GM18873 (cell line): ENCODE results near the gene HTR7.
"Not testable (repeated sequence)": the region's sequence is repeated elsewhere in the genome, so short reads cannot be mapped to it uniquely, and the experiment has no call there.

Experiments used
- ATAC-seq: cut with Tn5 transposase; IDR thresholded peaks from one replicate; pipeline ENCODE4 v1.9.1; 2021; ENCODE audit warnings: mild to moderate bottlenecking, moderate library complexity, moderate number of reproducible peaks; ENCODE audit not compliant: unreplicated experiment, low FRiP score

HTR7 gene

DNA sequence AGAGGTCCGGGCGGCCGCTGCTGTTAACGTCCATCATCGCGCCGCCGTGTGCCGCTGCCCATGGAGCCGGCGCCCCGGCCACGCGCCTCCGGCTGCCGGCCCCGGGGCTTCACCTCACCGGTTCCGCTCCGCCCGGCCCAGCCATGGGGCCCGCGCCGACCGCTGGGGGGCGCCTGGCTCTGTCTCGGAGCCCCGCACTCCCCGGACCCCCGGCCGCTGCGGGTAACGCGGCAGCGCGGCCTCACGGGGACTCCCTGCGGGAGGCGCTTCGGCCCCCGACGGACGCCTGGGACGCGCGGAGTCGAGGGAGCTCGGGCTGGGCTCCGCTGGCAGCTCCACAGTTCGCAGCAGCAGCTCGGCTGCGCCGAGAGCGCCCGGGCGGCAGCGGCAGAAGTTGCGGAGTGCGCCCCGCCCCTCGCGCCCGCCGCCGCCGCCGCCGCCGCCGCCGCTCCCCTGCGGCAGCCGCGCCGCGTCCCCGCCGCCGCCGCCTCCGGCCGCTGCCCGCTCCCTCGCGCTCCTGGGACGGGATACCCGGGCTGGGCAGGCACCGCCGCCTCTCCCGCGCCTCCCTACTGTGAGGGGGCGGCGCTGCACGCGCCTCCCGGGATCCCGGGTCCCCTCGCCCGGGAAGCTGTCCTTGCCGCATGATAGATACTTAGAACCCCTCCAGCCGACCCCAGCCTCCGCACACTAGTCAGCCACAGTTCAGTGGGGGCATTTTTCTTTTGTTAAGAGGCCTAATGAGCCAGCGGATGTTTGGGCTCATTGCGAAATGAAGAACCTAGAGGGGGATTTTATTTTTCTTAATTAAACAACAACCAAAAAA is at the start of gene HTR7:
TSS of gene HTR7 (minus strand) at position 405 of the 826 bp plus-strand sequence. CDS start at position 37, 368 bp downstream.
- ATAC-seq, result peak; percentile 57

DNA sequence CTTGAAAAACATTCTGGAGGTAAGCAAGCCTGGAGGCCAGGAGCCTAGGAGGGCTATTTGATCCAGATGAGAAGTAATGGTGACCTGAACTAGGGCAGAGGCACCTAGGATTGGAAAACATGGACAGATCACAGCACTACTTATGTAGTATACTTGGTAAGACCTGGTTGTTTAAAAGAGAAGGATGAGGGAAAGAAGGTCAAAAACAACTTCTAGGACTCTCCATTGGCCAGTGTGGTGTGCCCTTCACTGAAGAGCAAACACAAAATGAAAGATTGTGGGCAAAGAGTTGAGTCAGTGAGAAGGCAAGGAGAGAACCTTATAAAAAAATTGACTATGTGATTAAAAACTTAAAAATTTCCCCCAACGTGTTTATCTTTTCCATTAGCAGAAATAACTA is 48.8 kb upstream of the HTR7 start:
- ATAC-seq, result no peak

DNA sequence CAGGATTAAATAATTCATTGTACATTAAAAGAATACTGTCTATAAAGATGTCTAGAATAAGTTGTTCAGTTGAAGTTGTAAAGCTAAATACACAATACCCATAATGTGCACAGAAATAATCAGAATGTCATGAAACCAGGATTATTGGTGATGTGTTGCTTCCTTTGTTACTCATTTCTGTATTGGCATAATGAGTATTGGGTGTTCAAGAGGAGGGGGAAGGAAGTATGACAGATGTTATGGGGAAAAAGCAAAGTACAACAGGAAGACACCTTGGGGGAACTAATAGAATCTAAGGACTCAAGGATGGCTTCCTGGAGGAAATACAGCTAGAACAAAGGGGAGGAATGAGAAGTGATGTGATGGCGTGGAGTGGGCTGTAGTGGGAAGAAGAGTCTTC is 48.1 kb upstream of the HTR7 start:
- peak; percentile 59 for ATAC-seq

DNA sequence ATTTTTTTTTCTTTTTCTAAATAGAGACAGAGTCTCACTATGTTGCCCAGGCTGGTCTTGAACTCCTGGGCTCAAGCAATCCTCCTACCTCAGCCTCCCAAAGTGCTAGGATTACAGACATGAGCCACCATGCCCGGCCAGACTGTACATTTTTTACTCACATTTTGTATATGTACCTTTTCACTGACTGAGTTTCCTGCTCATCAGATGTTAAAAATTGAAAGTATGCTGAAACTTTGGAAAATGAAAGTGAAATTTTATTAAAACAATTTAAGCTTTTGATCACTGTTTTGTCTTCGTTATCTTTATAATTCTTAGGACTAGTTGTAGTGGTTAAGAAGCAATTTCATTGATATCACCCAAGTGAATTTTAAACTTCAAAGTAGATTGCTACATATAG is 39.1 kb upstream of the HTR7 start:
- ATAC-seq, result not testable (repeated sequence)

DNA sequence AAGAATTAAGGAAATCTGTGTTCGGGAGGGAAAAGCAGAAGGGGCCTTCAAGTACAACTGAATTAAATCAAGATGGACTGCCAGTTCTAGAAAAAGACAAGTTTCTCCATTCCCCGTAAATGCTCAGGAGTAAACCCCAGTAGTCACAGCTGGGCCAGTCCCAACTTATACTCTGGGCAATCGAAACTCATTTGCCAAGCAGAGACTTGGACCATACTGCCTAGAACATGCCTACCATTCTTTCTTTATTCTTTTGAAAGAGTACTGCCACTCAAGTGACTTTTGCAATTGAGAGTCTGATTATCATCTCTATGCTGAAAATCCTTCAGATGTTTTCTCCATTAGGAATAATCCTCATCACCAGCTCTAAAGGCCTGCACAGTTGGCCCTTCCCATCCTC is 35.4 kb upstream of the HTR7 start:
- ATAC-seq, result no peak

DNA sequence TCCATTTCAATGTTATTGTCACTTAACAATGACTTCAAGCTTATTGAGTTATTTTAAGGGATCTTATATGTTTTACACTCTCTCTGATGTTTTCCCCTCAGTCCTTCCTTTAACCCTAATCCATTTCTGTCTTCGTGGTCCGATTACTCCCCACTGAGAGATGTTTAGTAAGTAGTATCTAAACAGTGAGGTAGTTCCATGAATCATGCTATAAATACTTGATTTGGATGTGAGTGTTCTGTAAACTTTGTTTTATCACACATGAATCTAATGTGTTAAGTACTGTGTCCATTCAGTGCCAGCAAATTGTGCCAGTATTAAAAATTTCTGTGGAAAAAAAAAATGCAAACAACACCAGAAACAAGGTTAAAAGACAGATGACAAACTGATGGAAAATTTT is 32.5 kb upstream of the HTR7 start:
- no peak for ATAC-seq

DNA sequence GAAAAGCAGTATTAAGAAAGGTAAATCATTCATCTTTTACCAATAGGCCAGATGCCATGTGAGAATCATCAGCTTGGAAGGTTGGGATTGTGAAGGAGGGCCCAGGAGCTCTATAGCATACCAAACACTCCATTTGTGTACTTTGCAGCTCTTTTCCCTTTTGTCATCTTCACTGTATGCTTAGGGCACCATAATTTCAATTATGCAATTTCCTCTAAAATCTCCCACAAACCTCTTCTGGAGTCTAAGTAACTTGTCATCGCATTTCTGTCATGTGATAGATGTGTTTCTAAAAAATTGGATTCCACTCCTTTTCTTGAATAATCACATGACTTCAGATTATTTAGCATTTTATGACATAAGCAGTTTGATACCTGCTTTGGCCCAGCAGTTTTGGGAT is 31.8 kb upstream of the HTR7 start:
- no peak for ATAC-seq

DNA sequence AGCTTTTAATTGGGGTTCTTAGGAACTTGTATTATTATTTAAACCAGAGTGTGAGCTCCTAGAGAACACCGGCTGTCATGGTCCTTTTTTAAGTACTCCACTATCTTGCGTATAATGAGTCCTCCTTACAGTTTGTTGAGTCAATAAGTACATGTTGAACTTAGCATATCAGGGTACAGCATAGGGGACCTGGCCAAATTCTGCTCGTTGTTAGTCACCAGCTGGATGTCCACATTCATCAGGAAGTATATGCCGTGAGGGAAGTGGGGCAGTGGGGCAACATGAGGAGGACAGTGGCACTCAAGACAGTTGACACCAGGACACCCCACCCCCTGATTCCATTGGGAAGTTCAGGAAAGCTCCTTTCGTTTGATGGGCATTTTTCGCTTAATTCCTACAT is 30.5 kb upstream of the HTR7 start:
- ATAC-seq, result no peak

DNA sequence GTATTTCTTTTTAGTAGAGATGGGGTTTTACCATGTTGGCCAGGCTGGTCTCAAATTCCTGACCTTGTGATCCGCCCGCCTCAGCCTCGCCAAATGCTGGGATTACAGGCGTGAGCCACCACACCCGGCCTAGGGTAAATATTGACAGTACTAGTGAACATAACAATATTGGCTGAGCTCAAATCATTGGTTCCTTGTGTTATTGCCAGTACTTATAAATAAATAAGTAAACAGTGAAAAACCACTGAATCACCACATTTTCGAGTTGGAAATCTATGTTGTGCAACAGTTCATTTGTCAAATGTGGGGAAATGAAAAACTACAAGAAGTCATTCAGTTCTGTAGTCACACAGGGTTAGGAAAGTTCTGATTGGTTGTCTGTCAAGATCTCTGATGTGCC is 29.7 kb upstream of the HTR7 start:
- no peak for ATAC-seq

DNA sequence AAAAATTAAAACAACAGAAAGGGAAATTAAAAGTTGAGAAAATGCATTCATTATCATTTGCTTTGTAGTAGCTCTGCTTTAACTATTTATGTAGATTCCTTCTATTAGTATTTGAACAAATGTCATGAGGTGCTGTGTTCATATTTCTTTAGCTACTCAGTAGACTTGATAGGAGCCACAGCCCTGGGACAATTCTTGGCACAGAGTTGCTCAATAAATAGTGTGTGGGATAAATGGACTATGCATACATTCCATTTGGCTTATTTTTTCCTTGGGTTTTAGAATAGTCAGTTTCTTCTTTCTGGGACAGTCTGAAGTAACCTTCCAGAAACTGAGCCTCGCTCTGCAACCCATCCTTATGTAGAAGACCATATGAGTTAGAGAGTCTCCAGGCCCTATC is 27.3 kb upstream of the HTR7 start:
- no peak for ATAC-seq

DNA sequence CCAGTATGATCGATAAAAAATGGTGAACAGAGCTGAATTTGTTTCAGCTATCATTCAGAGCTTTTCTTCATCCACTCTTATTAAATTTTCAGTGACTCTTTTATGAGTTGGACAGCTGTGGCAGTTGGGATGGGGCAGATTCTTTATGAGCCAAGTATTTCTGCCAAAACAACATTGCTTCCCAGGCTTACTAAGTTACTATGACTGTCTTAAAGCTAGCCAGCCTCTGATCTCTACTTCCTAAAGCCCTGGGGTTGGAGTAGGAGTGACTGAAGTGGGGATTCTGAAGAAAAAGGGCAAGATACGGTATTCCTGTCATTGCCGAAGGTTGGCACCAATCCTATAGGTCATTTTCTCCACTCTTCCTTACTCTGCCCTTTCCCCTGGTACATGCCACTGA is 26.6 kb upstream of the HTR7 start:
- ATAC-seq, result no peak

DNA sequence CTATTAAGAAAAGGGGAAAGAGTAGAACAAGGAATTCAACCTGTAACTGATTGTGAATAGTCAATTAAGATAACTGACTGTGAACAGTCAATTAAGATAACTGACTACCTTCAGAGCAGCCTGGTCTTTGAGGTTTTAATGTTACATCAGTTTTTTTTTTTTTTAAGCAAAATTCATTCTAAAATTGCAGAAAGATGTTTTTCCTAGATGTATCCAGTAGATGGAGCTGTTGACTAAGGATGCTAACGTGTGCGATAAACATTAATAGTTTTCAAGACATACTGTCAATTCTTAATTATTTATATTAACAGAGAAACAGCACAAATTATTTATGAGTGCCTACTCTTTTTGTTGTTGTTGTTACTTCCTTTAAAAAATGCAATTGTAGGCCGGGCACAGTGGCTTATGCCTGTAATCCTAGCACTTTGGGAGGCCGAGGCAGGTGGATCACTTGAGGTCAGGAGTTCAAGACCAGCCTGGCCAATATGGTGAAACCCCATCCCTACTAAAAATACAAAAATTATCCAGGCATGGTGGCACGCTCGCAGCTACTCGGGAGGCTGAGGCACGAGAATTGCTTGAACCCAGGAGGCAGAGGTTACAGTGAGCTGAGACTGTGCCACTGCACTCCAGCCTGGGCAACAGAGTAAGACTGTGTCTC is 22.4 kb upstream of the HTR7 start:
- not testable (repeated sequence) for ATAC-seq

DNA sequence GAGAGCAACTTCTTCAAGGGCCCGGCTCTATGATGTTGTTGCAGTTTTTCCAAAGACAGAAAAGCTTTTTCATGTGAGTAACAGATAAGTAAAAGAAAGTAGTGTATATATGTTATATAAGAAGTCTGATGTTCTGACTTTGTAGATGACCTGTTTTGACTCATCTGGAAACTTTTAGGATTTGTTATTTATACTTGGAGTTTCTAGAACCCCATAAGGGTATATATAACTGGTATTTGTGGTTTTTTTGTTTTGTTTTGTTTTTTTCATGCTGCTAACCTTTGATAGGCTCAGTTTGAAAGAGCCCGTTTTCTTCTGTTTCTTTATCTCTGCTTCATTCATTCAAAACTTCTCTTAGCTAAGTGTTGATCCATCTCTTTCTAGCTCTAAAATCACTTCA is 21.2 kb upstream of the HTR7 start:
- no peak for ATAC-seq

DNA sequence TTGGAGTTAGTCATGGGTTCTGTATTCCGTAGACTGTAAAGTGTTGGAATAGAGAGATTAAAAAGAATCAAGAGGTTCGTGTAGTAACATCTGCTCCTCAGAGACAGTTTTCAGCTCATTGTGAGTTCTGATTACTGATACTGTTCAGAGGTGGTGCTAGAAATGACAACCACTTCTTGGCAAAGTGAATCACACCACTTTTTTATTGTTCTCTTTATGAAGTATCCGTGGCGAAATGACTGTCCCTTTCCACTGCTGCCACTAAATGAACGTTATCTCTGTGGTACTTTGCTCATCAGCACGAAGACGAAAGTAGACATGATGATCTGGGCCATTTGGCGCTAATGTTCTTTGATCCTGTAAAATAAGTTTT is 14.8 kb upstream of the HTR7 start:
- no peak for ATAC-seq

DNA sequence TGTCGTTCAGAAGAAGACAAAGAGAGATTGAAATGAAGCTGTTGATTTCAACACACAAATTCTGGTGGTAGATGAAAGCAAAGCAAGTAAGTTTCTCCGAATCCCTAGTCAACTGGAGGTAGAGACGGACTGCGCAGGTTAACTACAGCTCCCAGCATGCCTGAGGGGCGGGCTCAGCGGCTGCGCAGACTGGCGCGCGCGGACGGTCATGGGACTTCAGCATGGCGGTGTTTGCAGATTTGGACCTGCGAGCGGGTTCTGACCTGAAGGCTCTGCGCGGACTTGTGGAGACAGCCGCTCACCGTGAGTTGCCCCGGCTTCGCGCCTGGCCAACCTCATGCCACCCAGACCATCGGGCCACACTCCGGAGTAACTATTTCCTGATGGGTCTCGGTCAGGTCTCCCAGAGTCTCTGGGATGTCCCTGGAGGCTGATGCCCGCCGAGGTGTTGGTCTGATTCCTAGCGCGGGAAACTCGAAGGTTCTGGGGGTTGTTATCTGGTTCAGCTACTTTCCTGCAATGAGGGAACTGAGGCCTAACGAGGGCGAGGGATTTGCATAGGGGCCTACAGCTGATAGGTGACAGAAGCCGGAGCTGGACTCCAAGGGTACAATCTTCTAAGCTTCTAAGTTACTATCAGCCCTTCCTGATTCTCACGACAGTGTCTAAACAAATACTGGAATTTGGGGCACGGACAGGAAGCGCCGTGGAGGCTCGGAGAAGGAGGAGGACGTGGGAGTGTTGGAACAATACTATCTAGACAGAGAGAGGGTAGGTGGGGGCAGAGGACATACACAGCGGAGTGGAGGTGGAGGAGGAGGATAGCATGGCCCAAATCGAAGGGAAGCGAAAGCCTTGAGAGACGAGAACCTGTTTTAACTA is 14.2 kb upstream of the HTR7 start, which contains the start of gene RPP30:
TSS of gene RPP30 (plus strand) at position 209 of the 882 bp plus-strand sequence. CDS start at position 222, 13 bp downstream.
- peak; percentile 97 for ATAC-seq

DNA sequence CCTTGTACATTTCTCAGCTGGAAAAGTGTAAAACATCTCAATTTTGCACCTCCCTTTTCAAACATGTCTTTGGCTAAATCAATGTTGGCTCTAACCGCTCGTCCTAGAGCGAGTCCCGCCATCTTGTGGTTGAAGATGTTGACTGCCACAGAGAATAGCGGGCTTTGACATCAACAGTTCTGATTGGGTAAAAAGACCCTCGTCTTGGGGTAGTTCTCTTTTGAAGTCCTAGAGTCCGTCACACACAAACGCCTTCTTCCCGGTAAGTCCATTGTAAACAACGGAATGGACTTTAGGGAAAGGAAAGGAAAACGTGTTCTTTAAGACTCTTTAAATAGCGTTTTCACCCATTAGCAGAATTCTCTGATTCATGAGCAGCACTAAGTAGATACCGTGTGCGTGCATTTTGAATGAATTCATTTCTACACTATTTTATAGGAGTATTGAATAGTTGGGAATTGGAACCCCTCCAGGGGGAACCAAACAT is 13.5 kb upstream of the HTR7 start:
- peak; percentile 34 for ATAC-seq

DNA sequence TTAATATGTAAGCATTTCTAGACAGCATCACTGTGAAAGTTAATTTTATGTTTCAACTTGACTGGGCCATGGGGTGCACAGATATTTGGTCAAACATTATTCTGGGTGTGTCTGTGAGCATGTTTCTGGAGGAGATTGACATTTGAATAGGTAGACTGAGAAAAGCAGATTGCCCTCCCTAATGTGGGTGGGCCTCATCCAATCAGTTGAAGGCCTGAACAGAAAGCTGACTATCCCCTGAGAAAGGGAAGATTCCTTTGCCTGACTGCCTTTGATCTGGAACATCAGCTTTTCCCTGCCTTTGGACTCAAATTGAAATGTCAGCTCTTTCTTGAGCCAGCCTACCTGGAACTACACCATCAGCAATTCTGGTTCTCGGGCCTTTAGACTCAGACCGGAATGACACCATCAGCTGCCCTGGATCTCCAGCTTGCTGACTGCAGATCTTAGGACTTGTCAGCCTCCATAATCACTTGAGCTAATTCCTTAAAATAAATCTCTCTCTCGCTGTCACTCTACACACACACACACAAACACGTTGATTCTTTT is 8.3 kb upstream of the HTR7 start:
- ATAC-seq, result no peak

DNA sequence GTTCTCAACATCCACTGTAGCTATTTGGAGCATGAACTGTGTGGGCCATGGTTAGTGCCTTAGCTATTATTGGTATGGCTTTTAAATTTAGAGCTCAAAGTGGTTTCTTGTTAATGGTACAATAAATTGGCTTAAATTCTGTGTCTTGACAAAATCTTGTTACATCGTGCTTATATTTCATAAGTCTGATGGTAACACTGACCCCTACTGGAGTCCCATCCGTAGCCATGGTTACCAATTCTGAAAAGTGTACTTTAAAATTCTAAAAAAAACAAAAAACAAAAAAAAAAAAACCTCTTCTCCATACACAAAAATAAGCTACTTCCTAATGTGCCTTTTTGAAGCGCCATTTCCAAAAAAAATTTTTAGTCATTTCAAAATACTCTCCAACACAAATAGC is 7.6 kb upstream of the HTR7 start:
- ATAC-seq, result no peak

DNA sequence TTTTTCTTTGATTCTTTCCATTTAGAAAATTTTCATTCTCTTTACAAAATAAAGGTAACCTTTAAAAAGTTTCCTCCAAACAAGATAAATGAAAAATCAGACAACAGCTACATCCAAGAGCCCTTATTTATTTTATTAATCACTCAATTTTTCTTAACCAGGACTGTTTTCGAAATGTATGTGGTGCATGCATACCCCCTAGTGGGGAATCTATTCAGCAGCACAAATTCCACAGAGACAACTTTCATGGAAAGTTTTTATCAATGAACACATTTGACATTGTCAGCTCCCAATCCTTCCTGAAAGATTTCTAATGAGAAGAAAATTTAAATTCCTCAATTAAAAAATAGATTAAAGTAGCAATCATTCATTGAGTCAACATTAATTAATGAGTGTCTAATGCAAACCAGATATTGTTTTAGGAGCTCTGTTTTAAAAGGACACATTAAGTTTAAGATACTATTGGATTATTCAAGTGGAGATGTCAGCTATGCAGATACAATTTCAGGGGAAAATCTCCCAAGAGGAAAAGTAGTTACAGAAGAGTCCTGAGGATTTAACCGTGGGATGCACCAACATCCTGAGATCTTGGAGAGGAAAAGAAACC is 5.2 kb upstream of the HTR7 start:
- ATAC-seq, result no peak

DNA sequence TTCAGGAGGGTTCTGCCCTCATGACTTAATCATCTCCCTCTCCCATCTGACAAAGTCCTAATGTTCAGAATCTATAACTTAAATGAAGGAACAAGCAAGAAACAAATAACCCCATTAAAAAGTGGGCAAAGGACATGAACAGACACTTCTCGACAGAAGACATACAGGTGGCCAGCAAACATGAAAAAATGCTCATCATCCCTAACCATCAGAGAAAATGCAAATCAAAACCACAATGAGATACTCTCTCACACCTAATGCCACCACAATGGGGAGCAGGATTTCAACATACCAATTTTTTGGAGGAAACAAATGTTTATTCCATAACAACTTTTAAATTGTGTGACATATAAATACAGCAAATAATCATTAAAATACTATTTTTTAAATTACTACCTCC is 3.0 kb upstream of the HTR7 start:
- no peak for ATAC-seq
